Adrenal gland (tissue), 5 donors: ENCODE results near the gene FADS2.

Experiments used
- CTCF ChIP-seq, 6 experiments: fragments of 450-650 bp in 4 of 6; fragments of 200-600 bp in 2 of 6; sonication (generic) in 1 of 6; IDR thresholded peaks; 1 replicate in 5 of 6; 2 replicates in 1 of 6; pipeline versions ENCODE4 v1.5.1 to v1.8.0; 2016 to 2021; ENCODE audit warnings: antibody characterized with exemption in 6 of 6, mild to moderate bottlenecking in 2 of 6, moderate library complexity in 1 of 6
- POLR2A ChIP-seq, 2 donors: fragments of 450-650 bp; IDR thresholded peaks; one replicate each; pipeline ENCODE4 v1.6.1; 2017; ENCODE audit warnings: antibody characterized with exemption in 2 of 2, mild to moderate bottlenecking in 2 of 2, moderate library complexity in 1 of 2
- donor health status: DM: no; HTN: no; CAD: no.

- no peak for TF ChIP-seq CTCF (IDR thresholded peaks at IDR 0.05)
- no peak for TF ChIP-seq POLR2A (IDR thresholded peaks at IDR 0.05)
These were observed 80.0 kb downstream of the FADS2 start for GRCh38 chr11:61907871-61908729.
